A673 (cell line): ENCODE measurements around the gene ARHGEF39. TPM values are rescaled to one million over a fixed set of nuclear protein-coding genes. Genes with fewer than 3 reads are reported as not detected.
"Not testable (repeated sequence)": the region's sequence is repeated elsewhere in the genome, so short reads cannot be mapped to it uniquely, and the experiment has no call there.

ENCODE experiments used
- BruUV-seq: library from RNA; stranded (reverse); fragments of 400-500 nt; replicated peaks from 2 replicates; lab custom pipeline; 2021; lab: Mats Ljungman, UMichigan
- CTCF ChIA-PET: fragments of 300-600 bp; sonication (Branson Sonifier 250); formaldehyde crosslinking; loops from one replicate; lab custom pipeline; 2022; ENCODE audit warnings: antibody characterized with exemption; lab: Charles Lee
- POLR2A ChIA-PET: fragments of 300-600 bp; sonication (Branson Sonifier 250); formaldehyde crosslinking; loops from one replicate; lab custom pipeline; 2022; ENCODE audit warnings: antibody characterized with exemption; ENCODE audit not compliant: low non-redundant PET; lab: Charles Lee
- DNase-seq: peaks from one replicate; pipeline ENCODE4 v3.0.0-alpha.2; 2015; ENCODE audit warnings: low spot score
- H3K27ac ChIP-seq: fragments of 200-600 bp; sonication (generic); 2 replicates; pipeline ENCODE4 v1.5.1; 2016; ENCODE audit warnings: mixed run types, low read depth, mild to moderate bottlenecking, mixed read lengths, antibody characterized with exemption, low read length; ENCODE audit not compliant: poor library complexity, severe bottlenecking
- H3K27me3 ChIP-seq: fragments of 200-600 bp; sonication (generic); replicated peaks from 2 replicates; pipeline ENCODE4 v1.6.1; 2017; ENCODE audit warnings: mixed run types, low read depth, mild to moderate bottlenecking, mixed read lengths, antibody characterized with exemption, low read length; ENCODE audit not compliant: insufficient read depth, poor library complexity
- H3K36me3 ChIP-seq: fragments of 200-600 bp; sonication (generic); 2 replicates; pipeline ENCODE4 v1.6.1; 2016; ENCODE audit warnings: mixed run types, mild to moderate bottlenecking, mixed read lengths, antibody characterized with exemption, low read length; ENCODE audit not compliant: insufficient read depth, poor library complexity, severe bottlenecking
- H3K4me1 ChIP-seq: fragments of 200-600 bp; sonication (generic); 2 replicates; pipeline ENCODE4 v1.6.1; 2017; ENCODE audit warnings: mixed run types, mild to moderate bottlenecking, mixed read lengths, antibody characterized with exemption, low read length; ENCODE audit not compliant: insufficient read depth, poor library complexity, severe bottlenecking
- H3K4me3 ChIP-seq: fragments of 200-600 bp; sonication (generic); 2 replicates; pipeline ENCODE4 v1.5.1; 2016; ENCODE audit warnings: low read depth, mixed run types, mild to moderate bottlenecking, mixed read lengths, low read length; ENCODE audit not compliant: poor library complexity, severe bottlenecking
- H3K9me3 ChIP-seq: fragments of 200-600 bp; sonication (generic); 2 replicates; pipeline ENCODE4 v1.6.1; 2016; ENCODE audit warnings: mixed run types, low read depth, mild to moderate bottlenecking, mixed read lengths, antibody characterized with exemption, low read length; ENCODE audit not compliant: poor library complexity, severe bottlenecking
- CTCF ChIP-seq: fragments of 300-800, 200-600 bp; sonication (generic); conservative IDR thresholded peaks from 2 replicates; pipeline ENCODE4 v1.5.1; 2017; ENCODE audit warnings: low read depth, mild to moderate bottlenecking, antibody characterized with exemption, low read length, moderate library complexity, mixed read lengths
- EZH2 ChIP-seq: fragments of 200-600 bp; sonication (generic); IDR thresholded peaks from 2 replicates; pipeline ENCODE4 v1.6.1; 2017; ENCODE audit warnings: borderline replicate concordance, low read depth, mild to moderate bottlenecking, mixed read lengths, antibody characterized with exemption, low read length; ENCODE audit not compliant: poor library complexity, severe bottlenecking
- intact Hi-C: fragments of 100-400 bp; cut with micrococcal nuclease; formaldehyde crosslinking; loops from one replicate; pipeline ENCODE4 v1.10.0; 2022; ENCODE audit not compliant: unreplicated experiment
- total RNA-seq: library from RNA; stranded (reverse); gene quantifications from 2 replicates; pipeline ENCODE4 v1.2.3, GENCODE V29; 2021

The ARHGEF39 gene
- total RNA-seq, 1 experiment from 2014 or later: 25.0 TPM

- H3K27me3 ChIP-seq: peaks cover 26% of the 10 kb centered on the region
- no peaks in the 10 kb centered on the region for H3K9me3 ChIP-seq
- no peak overlapping the region for H3K27ac ChIP-seq
- no TSS peak for BruUV-seq
- TF ChIP-seq EZH2 (no peak), CTCF (no peak)
- no peak for DNase-seq
- H3K4me3 ChIP-seq: peak overlapping the region; percentile 33
- intact Hi-C loops: no loop called here
- H3K4me1 ChIP-seq: no peaks in the 10 kb centered on the region
- CTCF ChIA-PET: no interaction called here
- POLR2A ChIA-PET: no interaction called here
- no peaks in the 10 kb centered on the region for H3K36me3 ChIP-seq
Observed at GRCh38 chr9:35616681-35617459, 48.1 kb downstream of the ARHGEF39 start.

DNA sequence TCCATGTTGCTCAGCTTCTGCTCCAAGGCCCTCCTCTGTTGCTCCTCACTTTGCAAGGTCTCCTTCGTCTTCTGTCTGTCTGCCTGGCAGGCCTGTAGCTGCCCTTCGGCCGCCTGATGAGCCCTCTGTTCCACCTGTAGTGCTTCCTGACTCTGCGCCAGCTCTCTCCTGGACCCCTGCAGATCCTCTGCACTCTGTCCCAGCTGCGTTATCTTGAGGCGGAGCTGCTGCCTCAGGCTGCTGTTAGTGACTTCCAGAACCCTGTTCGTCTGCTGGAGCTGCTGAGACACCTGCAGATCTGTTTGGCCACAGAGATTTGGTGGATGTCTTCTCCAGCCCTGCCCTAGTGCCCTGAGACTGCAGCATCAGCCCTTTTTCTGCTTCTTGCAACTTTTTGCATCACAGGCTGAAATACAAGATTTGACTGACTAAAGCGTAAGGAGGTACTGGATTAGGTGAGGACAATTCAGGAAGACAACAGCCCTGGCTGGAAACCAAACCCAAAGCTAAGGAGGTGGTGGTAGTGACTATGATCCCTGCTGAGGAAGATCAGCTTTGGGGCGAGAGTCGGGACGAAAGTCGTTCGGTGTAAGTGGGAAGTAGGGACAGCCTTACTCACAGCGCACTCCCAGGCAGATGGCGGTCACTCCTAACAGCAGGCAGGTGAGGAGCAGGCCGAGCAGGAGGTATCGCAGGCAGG, 48.9 kb downstream of the ARHGEF39 start:
- DNase-seq: no peak
- ChIA-PET POLR2A (no interaction called here), CTCF (interaction anchor here (0.8 kb wide), 1 partner anchor 12 kb away, joined by 3 read pairs; no protein-coding TSS in a partner anchor)
- no TSS peak for BruUV-seq
- Histone ChIP-seq H3K9me3 (no peaks in the 10 kb centered on the region), H3K4me3 (no peak overlapping the region), H3K36me3 (no peaks in the 10 kb centered on the region), H3K27me3 (peaks cover 26% of the 10 kb centered on the region), H3K4me1 (no peaks in the 10 kb centered on the region), H3K27ac (no peak overlapping the region)
- intact Hi-C loops: no loop called here
- TF ChIP-seq EZH2 (no peak), CTCF (no peak)

DNA sequence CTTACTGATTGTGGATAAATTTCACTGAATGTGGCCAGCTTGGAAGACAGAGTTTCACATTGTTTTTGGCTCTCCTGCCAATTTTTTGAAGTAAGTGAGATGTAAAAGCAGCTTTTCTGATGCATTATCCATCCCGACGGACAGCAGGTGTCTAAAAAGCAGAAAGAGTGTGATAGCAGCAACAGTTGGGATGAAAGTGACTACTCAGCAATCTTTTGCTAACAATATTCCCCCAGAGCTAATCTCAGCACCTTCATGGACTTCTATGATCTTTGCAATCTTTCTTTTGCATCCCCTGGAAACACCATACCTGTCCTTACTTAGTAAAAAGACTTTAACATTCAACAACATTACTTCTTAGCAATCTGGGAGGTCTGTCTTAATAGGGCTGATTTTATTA, 52.2 kb downstream of the ARHGEF39 start:
- ChIA-PET POLR2A (interaction anchor here (0.6 kb wide), 1 partner anchor 81 kb away, joined by 18 read pairs; no protein-coding TSS in a partner anchor), CTCF (no interaction called here)
- H3K36me3 ChIP-seq: peaks cover 11% of the 10 kb centered on the region
- TF ChIP-seq EZH2 (no peak), CTCF (no peak)
- H3K27ac ChIP-seq: no peak overlapping the region
- BruUV-seq: no TSS peak
- H3K4me1 ChIP-seq: no peaks in the 10 kb centered on the region
- intact Hi-C loops: no loop called here
- no peak for DNase-seq
- no peaks in the 10 kb centered on the region for H3K9me3 ChIP-seq
- H3K27me3 ChIP-seq: peaks cover 25% of the 10 kb centered on the region
- no peak overlapping the region for H3K4me3 ChIP-seq

DNA sequence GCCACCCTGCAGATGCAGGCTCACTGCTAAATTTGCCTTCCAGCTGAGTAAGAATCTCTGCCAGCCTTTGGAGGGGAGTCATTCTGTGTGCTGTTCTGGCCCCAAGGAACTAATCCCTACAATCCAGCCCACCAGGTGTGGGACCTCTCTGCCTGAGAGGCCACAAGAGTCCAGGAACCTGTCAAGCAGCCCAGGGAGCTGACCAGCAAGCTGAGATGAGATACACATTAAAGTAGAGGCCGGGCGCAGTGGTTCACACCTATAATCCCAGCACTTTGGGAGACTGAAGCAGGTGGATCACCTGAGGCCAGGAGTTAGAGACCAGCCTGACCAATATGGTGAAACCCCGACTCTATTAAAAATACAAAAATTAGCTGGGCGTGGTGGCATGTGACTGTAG, 52.9 kb downstream of the ARHGEF39 start:
- BruUV-seq, DNase-seq, H3K4me3 ChIP-seq, H3K27ac ChIP-seq, POLR2A ChIA-PET, CTCF ChIA-PET, intact Hi-C loops, H3K9me3 ChIP-seq, H3K4me1 ChIP-seq: not testable (repeated sequence)
- H3K27me3 ChIP-seq: peaks cover 18% of the 10 kb centered on the region
- peaks cover 11% of the 10 kb centered on the region for H3K36me3 ChIP-seq
